ENCODE results near the gene FOXG1. TPM values are rescaled to one million over a fixed set of nuclear protein-coding genes. Genes with fewer than 3 reads are reported as not detected.
A peak's percentile ranks its signal among the peaks of the same experiment; 100 is the strongest.

FOXG1 gene
- total and polyA plus RNA-seq, 8 donors: 0.13 to 0.89 TPM; not detected in 6

DNA sequence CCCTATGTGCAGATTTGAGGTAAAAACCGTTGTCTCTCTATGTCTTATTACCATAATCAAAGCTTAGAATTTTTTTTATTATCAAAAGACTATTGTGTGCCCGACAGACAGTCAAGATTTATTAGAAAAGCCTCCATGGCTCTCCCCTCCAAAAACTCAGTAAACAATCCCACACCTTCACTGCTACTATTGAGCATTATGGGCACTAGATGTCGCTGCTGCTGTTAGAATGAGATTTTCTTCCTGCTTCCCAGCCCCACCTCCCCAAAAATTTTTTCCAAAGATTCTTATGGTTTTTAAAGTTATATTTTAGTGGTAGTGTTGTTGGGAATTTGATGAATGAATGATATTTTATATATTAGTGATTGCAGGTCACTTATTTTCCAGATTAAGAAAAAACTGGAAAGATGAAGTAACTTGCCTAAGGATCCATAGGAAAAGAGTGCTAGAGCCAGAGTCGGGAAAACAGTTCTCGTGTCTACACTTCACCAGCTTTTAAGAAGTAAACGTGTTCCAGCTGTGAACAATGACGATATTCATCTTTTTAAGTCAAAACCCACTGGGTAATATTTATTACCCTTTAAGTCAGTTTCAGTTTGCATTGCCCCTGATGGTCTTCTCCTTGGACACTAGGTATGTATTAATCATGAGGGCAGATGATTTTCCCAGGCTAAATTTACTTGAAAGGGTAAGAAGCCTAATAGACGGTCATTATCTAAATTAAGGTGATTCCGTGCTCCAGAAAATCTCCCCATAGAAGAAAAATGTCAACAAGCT lies 12.2 kb upstream of the FOXG1 start:
- peaks cover 0 to 18% (median 9%) of the 10 kb centered on the region in 4 donors for H3K4me1 ChIP-seq
- H3K9me3 ChIP-seq: no peaks in the 10 kb centered on the region
- no peak overlapping the region for H3K27ac ChIP-seq
- H3K27me3 ChIP-seq: peaks cover 17 to 87% (median 50%) of the 10 kb centered on the region in 3 donors
- TF ChIP-seq POLR2A (IDR thresholded peaks at IDR 0.05) (no peak), POLR2AphosphoS5 (IDR thresholded peaks at IDR 0.05) (no peak), EP300 (IDR thresholded peaks at IDR 0.05) (no peak)
- TF ChIP-seq, protein P1, sequence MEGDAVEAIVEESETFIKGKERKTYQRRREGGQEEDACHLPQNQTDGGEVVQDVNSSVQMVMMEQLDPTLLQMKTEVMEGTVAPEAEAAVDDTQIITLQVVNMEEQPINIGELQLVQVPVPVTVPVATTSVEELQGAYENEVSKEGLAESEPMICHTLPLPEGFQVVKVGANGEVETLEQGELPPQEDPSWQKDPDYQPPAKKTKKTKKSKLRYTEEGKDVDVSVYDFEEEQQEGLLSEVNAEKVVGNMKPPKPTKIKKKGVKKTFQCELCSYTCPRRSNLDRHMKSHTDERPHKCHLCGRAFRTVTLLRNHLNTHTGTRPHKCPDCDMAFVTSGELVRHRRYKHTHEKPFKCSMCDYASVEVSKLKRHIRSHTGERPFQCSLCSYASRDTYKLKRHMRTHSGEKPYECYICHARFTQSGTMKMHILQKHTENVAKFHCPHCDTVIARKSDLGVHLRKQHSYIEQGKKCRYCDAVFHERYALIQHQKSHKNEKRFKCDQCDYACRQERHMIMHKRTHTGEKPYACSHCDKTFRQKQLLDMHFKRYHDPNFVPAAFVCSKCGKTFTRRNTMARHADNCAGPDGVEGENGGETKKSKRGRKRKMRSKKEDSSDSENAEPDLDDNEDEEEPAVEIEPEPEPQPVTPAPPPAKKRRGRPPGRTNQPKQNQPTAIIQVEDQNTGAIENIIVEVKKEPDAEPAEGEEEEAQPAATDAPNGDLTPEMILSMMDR (IDR thresholded peaks at IDR 0.05): peak in 5 of 7 experiments; percentile 14 to 49 (median 36)
- intact Hi-C loops (cut with DNase I; ENCODE audit: low total_unique reads): loop anchor here (10.0 kb wide), 2 partner anchors 780 to 1460 kb away; no protein-coding TSS in a partner anchor
- no peaks in the 10 kb centered on the region for H3K36me3 ChIP-seq
- peak in 1 of 2 donors; percentile 77 for DNase-seq
- no peak overlapping the region for H3K4me3 ChIP-seq
- WGBS, 5 donors: 7 to 14% (median 10%) methylated on average over 9 of the region's 9 CpGs

DNA sequence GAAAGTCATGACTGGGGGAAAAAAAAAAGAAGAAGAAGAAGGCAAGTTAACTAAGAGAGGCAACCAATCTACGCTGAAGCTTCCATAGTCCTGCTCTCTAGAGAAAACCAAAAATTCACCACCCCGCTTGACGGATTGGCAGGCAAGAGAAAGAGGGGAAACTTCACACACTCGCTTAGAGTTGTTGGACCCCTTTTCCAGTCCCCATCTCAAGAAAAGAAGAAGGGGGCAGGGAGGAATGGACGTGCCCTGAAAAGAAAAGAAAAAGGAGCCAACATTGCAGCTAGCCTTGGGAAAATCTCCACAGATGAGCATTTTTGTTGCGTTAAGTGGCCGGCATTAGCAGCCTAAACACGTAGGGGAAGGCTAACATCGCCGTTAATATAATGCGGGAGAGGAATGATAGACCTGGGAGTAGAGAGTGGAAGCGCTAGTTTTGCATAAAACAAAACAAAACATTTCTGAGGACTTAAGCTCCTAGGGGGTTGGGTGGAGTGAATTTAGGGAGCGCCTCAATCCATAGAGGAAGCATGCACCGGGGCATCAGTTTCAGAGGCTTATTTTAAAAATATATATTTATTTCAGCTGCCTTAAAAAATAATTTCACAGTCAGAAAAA lies 11.3 kb upstream of the FOXG1 start:
- intact Hi-C loops (cut with DNase I; ENCODE audit: low total_unique reads): loop anchor here (10.0 kb wide), 2 partner anchors 779 to 1459 kb away; no protein-coding TSS in a partner anchor
- 5 to 12% (median 7%) methylated on average over 14 of the region's 14 CpGs for WGBS, 5 donors
- H3K27me3 ChIP-seq: peaks cover 22 to 92% (median 59%) of the 10 kb centered on the region in 3 donors

DNA sequence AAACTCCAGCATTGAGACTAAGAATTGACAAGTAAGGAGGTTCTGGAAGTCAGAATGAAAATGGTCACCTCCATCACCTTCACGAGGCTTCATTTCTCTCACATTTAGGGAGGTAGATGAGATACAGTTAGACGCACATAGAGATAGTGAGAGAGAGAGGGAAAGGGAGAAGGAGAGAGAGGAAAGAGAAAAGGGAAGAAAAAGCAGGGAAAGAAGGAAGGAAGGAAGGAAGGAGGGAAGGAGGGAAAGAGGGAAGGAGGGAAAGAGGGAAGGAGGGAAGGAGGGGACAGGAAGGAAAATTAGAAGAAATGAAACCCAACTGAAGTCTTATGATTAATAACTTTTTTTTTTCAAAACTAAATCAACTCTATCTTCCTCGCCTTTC lies 10.7 kb upstream of the FOXG1 start:
- Histone ChIP-seq H3K9me3 (no peaks in the 10 kb centered on the region), H3K36me3 (no peaks in the 10 kb centered on the region), H3K27ac (no peak overlapping the region), H3K4me1 (peaks cover 0 to 26% (median 12%) of the 10 kb centered on the region in 4 donors), H3K27me3 (peaks cover 22 to 92% (median 63%) of the 10 kb centered on the region in 3 donors), H3K4me3 (no peak overlapping the region)
- TF ChIP-seq EP300 (IDR thresholded peaks at IDR 0.05) (no peak), POLR2A (IDR thresholded peaks at IDR 0.05) (no peak), POLR2AphosphoS5 (IDR thresholded peaks at IDR 0.05) (no peak)
- TF ChIP-seq, protein P1 (IDR thresholded peaks at IDR 0.05): no peak
- intact Hi-C loops (cut with DNase I; ENCODE audit: low total_unique reads): loop anchor here (10.0 kb wide), 2 partner anchors 779 to 1459 kb away; no protein-coding TSS in a partner anchor
- no peak for DNase-seq
- WGBS, 5 donors: 7 to 13% (median 9%) methylated on average over 3 of the region's 3 CpGs

More for the DNA sequence above, 11.3 kb upstream of the FOXG1 start:
- no peak for DNase-seq
- H3K36me3 ChIP-seq: no peaks in the 10 kb centered on the region
- no peak overlapping the region for H3K4me3 ChIP-seq
- no peak overlapping the region for H3K27ac ChIP-seq
- TF ChIP-seq EP300 (IDR thresholded peaks at IDR 0.05): no peak
- H3K4me1 ChIP-seq: peaks cover 0 to 26% (median 12%) of the 10 kb centered on the region in 4 donors
- H3K9me3 ChIP-seq: no peaks in the 10 kb centered on the region

- TF ChIP-seq POLR2AphosphoS5 (IDR thresholded peaks at IDR 0.05) (no peak), POLR2A (IDR thresholded peaks at IDR 0.05) (no peak), EP300 (IDR thresholded peaks at IDR 0.05) (no peak)
- TF ChIP-seq, protein P1 (IDR thresholded peaks at IDR 0.05): no peak
- WGBS, 5 donors: 6 to 8% (median 8%) methylated on average over 18 of the region's 18 CpGs
- H3K27me3 ChIP-seq: peaks cover 26 to 92% (median 68%) of the 10 kb centered on the region in 3 donors
- no peaks in the 10 kb centered on the region for H3K36me3 ChIP-seq
- intact Hi-C loops (cut with DNase I; ENCODE audit: low total_unique reads): loop anchor here (10.0 kb wide), 2 partner anchors 778 to 1458 kb away; no protein-coding TSS in a partner anchor
- H3K4me1 ChIP-seq: peaks cover 0 to 26% (median 12%) of the 10 kb centered on the region in 4 donors
- H3K27ac ChIP-seq: no peak overlapping the region
- DNase-seq: no peak
- no peak overlapping the region for H3K4me3 ChIP-seq
- H3K9me3 ChIP-seq: no peaks in the 10 kb centered on the region
Measured at GRCh38 chr14:28756269-28756883, 10.2 kb upstream of the FOXG1 start.
